ENCODE measurements around the gene MUSK. TPM values are rescaled to one million over a fixed set of nuclear protein-coding genes. Genes with fewer than 3 reads are reported as not detected.

Gene MUSK
- polyA plus RNA-seq, 2 of the 4 experiments (the other 2 are of a cell fraction) = not detected

DNA sequence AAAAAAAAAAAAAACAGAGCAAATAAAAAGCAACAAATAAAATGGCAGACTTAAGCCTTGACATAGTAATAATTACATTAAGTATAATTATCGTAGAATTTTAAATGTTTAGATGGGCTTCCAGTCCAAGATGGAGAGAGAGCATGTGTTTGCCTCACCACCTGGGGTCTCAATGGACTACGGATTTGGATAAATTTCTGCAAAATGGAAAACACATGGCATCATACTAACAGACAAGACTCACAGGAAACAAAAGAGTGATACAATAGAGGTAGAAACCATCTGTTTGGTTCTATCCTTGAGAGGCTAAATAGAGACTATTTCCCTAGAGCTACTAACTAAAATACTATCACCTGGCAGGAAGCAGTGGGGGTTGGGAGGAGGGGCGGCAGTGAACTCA, 144.3 kb downstream of the MUSK start:
- WGBS (ENCODE audit: missing lambda C conversion rate) = 45% methylated on average over 3 of the region's 3 CpGs
- FAIRE-seq = no peak
- CTCF ChIA-PET = interaction anchor here (1.6 kb wide), 1 partner anchor 11 kb away, joined by 3 read pairs; no protein-coding TSS in a partner anchor
- no peak for ATAC-seq
- 0 out of 3 replicates have a peak, but pooled peaks cover 2% of the 10 kb centered on the region for H3K9me3 ChIP-seq
- H3K27ac ChIP-seq = no peak overlapping the region
- no peak overlapping the region for H3K4me2 ChIP-seq
- 0 out of 3 replicates have a peak, but pooled peaks cover 4% of the 10 kb centered on the region for H3K4me1 ChIP-seq
- H3K4me3 ChIP-seq = no peak overlapping the region
- POLR2A ChIA-PET = no interaction called here
- TF ChIP-seq NPAS2 (CRISPR knock-in tag; IDR thresholded peaks at IDR 0.05; ENCODE audit: borderline replicate concordance) = no peak
- no peak for TF ChIP-seq MAZ (IDR thresholded peaks at IDR 0.05; ENCODE audit: borderline replicate concordance, low read depth, low read length)
- no peak for TF ChIP-seq EP300 (IDR thresholded peaks at IDR 0.05)
- no peak for TF ChIP-seq PBX3 (IDR thresholded peaks at IDR 0.05)
- no peak for TF ChIP-seq SREBF2 (IDR thresholded peaks at IDR 0.05)
- TF ChIP-seq ELK1 (IDR thresholded peaks at IDR 0.05; ENCODE audit: low read depth, low read length) = no peak
- TF ChIP-seq, protein P1, sequence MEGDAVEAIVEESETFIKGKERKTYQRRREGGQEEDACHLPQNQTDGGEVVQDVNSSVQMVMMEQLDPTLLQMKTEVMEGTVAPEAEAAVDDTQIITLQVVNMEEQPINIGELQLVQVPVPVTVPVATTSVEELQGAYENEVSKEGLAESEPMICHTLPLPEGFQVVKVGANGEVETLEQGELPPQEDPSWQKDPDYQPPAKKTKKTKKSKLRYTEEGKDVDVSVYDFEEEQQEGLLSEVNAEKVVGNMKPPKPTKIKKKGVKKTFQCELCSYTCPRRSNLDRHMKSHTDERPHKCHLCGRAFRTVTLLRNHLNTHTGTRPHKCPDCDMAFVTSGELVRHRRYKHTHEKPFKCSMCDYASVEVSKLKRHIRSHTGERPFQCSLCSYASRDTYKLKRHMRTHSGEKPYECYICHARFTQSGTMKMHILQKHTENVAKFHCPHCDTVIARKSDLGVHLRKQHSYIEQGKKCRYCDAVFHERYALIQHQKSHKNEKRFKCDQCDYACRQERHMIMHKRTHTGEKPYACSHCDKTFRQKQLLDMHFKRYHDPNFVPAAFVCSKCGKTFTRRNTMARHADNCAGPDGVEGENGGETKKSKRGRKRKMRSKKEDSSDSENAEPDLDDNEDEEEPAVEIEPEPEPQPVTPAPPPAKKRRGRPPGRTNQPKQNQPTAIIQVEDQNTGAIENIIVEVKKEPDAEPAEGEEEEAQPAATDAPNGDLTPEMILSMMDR (IDR thresholded peaks at IDR 0.05) = no peak
- TF ChIP-seq MAFK (IDR thresholded peaks at IDR 0.05; ENCODE audit: partially characterized antibody) = no peak
- TF ChIP-seq FOSB (CRISPR knock-in tag; IDR thresholded peaks at IDR 0.05) = no peak
- TF ChIP-seq JUNB (IDR thresholded peaks at IDR 0.05) = no peak
- TF ChIP-seq RAD21 (conservative IDR thresholded peaks at IDR 0.05 in 1 of 2, IDR thresholded peaks at IDR 0.05 in 1 of 2) = no peak
- no peak for TF ChIP-seq FOSL2 (IDR thresholded peaks at IDR 0.05)
- TF ChIP-seq FOSL2 (CRISPR knock-in tag; IDR thresholded peaks at IDR 0.05) = no peak
- DNase-seq (ENCODE audit: low read depth in 1 of 2, low spot score in 1 of 2) = no peak

GRCh38 chr9:110814159-110814558, 145.6 kb downstream of the MUSK start:
- no peak for FAIRE-seq
- ChIA-PET CTCF (interaction anchor here (1.6 kb wide), 1 partner anchor 18 kb away, joined by 3 read pairs; no protein-coding TSS in a partner anchor), POLR2A (no interaction called here)
- H3K4me2 ChIP-seq = no peak overlapping the region
- TF ChIP-seq TFCP2L1 (CRISPR knock-in tag; IDR thresholded peaks at IDR 0.05) (no peak), JUN (IDR thresholded peaks at IDR 0.05) (no peak), MAZ (IDR thresholded peaks at IDR 0.05; ENCODE audit: borderline replicate concordance, low read depth, low read length) (no peak), EHMT2 (IDR thresholded peaks at IDR 0.05; ENCODE audit: low read depth) (no peak), FOXS1 (CRISPR knock-in tag; IDR thresholded peaks at IDR 0.05) (no peak), KDM5A (IDR thresholded peaks at IDR 0.05) (no peak), ESRRA (IDR thresholded peaks at IDR 0.05; ENCODE audit: borderline replicate concordance, low read length) (no peak)
- no peak for ATAC-seq
- H3K4me3 ChIP-seq = no peak overlapping the region
- peak overlapping the region in 1 of 2 experiments; percentile 15; a peak in 1 of 6 replicates for H3K27ac ChIP-seq
- H3K4me1 ChIP-seq = no peaks in the 10 kb centered on the region
- 73% methylated on average over 2 of the region's 2 CpGs for WGBS (ENCODE audit: missing lambda C conversion rate)
- no peak for DNase-seq (ENCODE audit: low read depth in 1 of 2, low spot score in 1 of 2)
- 0 out of 3 replicates have a peak, but pooled peaks cover 2% of the 10 kb centered on the region for H3K9me3 ChIP-seq

DNA sequence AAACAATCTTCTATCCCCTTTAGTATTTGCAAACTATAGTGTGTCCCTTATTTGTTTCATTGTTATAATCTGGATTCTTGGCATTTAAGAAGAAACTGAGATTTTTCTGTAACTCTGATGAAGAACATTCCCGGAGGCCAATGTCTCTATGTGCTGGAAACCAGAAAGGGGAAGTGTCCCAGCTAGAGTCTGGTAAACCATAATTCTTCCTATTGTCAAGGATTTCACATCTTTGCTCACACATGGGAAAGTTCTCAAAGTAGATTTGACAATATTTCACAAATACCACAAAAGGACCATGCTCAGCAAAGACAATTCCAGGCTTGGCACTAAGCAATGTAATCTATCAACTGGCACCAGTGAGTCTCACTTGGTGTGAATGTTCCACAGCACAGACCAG, 146.8 kb downstream of the MUSK start:
- DNase-seq (ENCODE audit: low read depth in 1 of 2, low spot score in 1 of 2) (no peak), ATAC-seq (no peak), FAIRE-seq (no peak)
- Histone ChIP-seq H3K27ac (no peak overlapping the region), H3K4me2 (no peak overlapping the region), H3K9me3 (0 out of 3 replicates have a peak, but pooled peaks cover 2% of the 10 kb centered on the region), H3K4me3 (no peak overlapping the region), H3K4me1 (no peaks in the 10 kb centered on the region)
- ChIA-PET CTCF (interaction anchor here (1.6 kb wide), 1 partner anchor 17 kb away, joined by 3 read pairs; no protein-coding TSS in a partner anchor), POLR2A (no interaction called here)
- WGBS (ENCODE audit: missing lambda C conversion rate) = 89% methylated on average over 1 of the region's 1 CpG
- TF ChIP-seq RFX5 (IDR thresholded peaks at IDR 0.05) = no peak
- no peak for TF ChIP-seq FOSL2 (IDR thresholded peaks at IDR 0.05)
- TF ChIP-seq FOSL2 (CRISPR knock-in tag; IDR thresholded peaks at IDR 0.05) = no peak
- no peak for TF ChIP-seq JUNB (IDR thresholded peaks at IDR 0.05)
